HepG2 (cell line): ENCODE results near the gene CCDC50. TPM values are rescaled to one million over a fixed set of nuclear protein-coding genes. Genes with fewer than 3 reads are reported as not detected.

Experiments
- CHD2 ChIP-seq: IDR thresholded peaks from 2 replicates; pipeline ENCODE4 v1.6.1; 2011; ENCODE audit warnings: low read depth, low read length, improper control_type of control experiment
- FOXC1 ChIP-seq: sonication (generic); formaldehyde crosslinking; IDR thresholded peaks from 2 replicates; pipeline ENCODE4 v1.8.0; 2022; ENCODE audit warnings: mild to moderate bottlenecking, missing genetic modification reagents, borderline replicate concordance
- KAT8 ChIP-seq: IDR thresholded peaks from 2 replicates; pipeline ENCODE4 v1.6.1; 2016; ENCODE audit warnings: missing genetic modification reagents, missing compliant biosample characterization
- NFYB ChIP-seq: sonication (generic); formaldehyde crosslinking; IDR thresholded peaks from 2 replicates; pipeline ENCODE4 v1.4.0; 2020; ENCODE audit warnings: missing genetic modification reagents
- ZNF354B ChIP-seq: sonication (generic); formaldehyde crosslinking; IDR thresholded peaks from 2 replicates; pipeline ENCODE4 v1.8.0; 2022; ENCODE audit warnings: mild to moderate bottlenecking, missing genetic modification reagents
- ZSCAN30 ChIP-seq: sonication (generic); formaldehyde crosslinking; IDR thresholded peaks from 2 replicates; pipeline ENCODE4 v1.5.0; 2020; ENCODE audit warnings: mild to moderate bottlenecking, missing genetic modification reagents
- polyA plus RNA-seq, 8 experiments: library from polyadenylated mRNA; depleted of rRNA in 3 of 8; stranded (reverse) in 7 of 8; unstranded in 1 of 8; fragments of >200 nt; fragmentation: Illumina TruSeq in 4 of 8; extraction: Trizol in 4 of 8; gene quantifications; 2 replicates each; pipeline versions ENCODE4 v1.2.1 to v1.2.3, GENCODE V29; 2011 to 2016; ENCODE audit warnings: low read depth in 4 of 8, missing spikeins in 1 of 8, mixed read lengths in 1 of 8; ENCODE audit not compliant: insufficient read depth in 1 of 8
- total RNA-seq, 5 experiments: library from RNA; depleted of rRNA; stranded (reverse); fragments of >200 nt; fragmentation: Illumina TruSeq; extraction: Trizol; gene quantifications; 2 replicates each; pipeline ENCODE4 v1.2.3, GENCODE V29; 2016; ENCODE audit warnings: low read depth in 1 of 5
- TF ChIP-seq, protein P1 (sequence below), 2 experiments: fragments of 450-650 bp in 1 of 2; sonication (generic) in 1 of 2; formaldehyde crosslinking in 1 of 2; IDR thresholded peaks; 2 replicates each; pipeline versions ENCODE4 v1.6.1 to v1.8.0; 2016 to 2022; ENCODE audit warnings: antibody characterized with exemption in 1 of 2, mild to moderate bottlenecking in 1 of 2, missing genetic modification reagents in 1 of 2
- TF ChIP-seq, protein P2 (sequence below): sonication (generic); formaldehyde crosslinking; IDR thresholded peaks from 2 replicates; pipeline ENCODE4 v1.8.1; 2023; ENCODE audit warnings: mild to moderate bottlenecking, moderate library complexity, missing genetic modification reagents
- TF ChIP-seq, protein P3 (sequence below): sonication (generic); formaldehyde crosslinking; IDR thresholded peaks from 2 replicates; pipeline ENCODE4 v1.4.0; 2020; ENCODE audit warnings: missing genetic modification reagents
- TF ChIP-seq, protein P4 (sequence below): sonication (generic); formaldehyde crosslinking; IDR thresholded peaks from 2 replicates; pipeline ENCODE4 v1.5.0; 2020; ENCODE audit warnings: missing genetic modification reagents, mild to moderate bottlenecking, borderline replicate concordance
- TF ChIP-seq, protein P5 (sequence below): sonication (generic); formaldehyde crosslinking; IDR thresholded peaks from 2 replicates; pipeline ENCODE4 v1.5.0; 2020; ENCODE audit warnings: mild to moderate bottlenecking, missing genetic modification reagents

The CCDC50 gene
- total and polyA plus RNA-seq, 2 of the 13 experiments (the other 11 are each of a cell fraction or from before 2014, with no cell fraction given), result 47.6 to 66.4 TPM

DNA sequence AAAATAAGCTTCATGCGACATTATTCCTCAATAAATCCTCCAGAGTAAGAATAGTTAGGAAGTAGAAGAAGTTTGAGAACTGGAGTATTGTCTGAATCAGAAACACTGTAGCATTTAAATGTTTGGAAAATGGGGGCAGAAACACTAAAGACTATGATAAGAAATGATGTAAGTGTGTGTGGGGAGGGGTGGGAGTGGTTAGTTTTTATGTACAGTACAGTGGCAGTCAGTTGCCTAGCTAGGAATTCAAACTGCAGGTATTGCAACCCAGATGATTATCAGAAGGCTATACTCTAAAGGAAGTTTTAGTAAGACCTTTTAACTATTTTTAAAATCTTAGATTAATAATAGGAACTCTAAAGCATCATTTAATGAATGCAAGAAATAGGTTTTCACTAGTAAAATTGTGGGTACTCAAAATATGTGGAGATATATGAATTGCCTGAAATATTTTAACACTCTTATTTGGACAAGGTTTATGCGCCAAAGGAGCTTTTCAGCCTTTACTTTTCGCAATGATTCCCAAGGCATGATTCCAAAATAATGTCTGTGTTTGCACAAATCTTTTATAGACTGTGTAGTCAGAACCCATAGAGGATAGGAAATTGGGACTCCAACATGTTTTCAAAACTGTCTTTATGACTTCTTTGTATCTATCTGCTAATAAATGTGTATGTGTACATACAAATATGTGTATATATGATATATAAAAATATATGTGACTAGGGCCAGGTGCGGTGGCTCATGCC is 8.0 kb upstream of the CCDC50 start (continued):
- TF ChIP-seq, protein P1, sequence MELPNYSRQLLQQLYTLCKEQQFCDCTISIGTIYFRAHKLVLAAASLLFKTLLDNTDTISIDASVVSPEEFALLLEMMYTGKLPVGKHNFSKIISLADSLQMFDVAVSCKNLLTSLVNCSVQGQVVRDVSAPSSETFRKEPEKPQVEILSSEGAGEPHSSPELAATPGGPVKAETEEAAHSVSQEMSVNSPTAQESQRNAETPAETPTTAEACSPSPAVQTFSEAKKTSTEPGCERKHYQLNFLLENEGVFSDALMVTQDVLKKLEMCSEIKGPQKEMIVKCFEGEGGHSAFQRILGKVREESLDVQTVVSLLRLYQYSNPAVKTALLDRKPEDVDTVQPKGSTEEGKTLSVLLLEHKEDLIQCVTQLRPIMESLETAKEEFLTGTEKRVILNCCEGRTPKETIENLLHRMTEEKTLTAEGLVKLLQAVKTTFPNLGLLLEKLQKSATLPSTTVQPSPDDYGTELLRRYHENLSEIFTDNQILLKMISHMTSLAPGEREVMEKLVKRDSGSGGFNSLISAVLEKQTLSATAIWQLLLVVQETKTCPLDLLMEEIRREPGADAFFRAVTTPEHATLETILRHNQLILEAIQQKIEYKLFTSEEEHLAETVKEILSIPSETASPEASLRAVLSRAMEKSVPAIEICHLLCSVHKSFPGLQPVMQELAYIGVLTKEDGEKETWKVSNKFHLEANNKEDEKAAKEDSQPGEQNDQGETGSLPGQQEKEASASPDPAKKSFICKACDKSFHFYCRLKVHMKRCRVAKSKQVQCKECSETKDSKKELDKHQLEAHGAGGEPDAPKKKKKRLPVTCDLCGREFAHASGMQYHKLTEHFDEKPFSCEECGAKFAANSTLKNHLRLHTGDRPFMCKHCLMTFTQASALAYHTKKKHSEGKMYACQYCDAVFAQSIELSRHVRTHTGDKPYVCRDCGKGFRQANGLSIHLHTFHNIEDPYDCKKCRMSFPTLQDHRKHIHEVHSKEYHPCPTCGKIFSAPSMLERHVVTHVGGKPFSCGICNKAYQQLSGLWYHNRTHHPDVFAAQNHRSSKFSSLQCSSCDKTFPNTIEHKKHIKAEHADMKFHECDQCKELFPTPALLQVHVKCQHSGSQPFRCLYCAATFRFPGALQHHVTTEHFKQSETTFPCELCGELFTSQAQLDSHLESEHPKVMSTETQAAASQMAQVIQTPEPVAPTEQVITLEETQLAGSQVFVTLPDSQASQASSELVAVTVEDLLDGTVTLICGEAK (IDR thresholded peaks at IDR 0.05), result no peak
- TF ChIP-seq, protein P1 (CRISPR knock-in tag; IDR thresholded peaks at IDR 0.05), result no peak
- TF ChIP-seq, protein P2, sequence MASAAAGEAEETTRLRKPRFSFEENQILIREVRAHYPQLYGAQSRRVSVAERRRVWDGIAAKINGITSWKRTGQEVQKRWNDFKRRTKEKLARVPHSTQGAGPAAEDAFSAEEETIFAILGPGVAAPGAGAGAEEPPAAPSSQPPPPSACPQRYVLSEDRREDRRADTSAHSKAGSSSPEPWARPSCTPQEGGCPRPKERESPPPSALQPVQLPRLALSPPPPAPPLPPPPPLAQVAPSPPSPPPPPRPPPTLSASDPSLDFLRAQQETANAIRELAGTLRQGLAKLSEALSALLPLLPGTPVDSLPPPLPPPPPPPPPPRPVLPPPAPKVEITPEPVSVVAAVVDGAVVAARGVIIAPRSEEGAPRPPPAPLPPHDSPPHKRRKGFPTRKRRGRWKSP (CRISPR knock-in tag), result no peak
- TF ChIP-seq ZNF354B (CRISPR knock-in tag), result no peak
- TF ChIP-seq KAT8 (CRISPR knock-in tag), result no peak
- TF ChIP-seq, protein P3, sequence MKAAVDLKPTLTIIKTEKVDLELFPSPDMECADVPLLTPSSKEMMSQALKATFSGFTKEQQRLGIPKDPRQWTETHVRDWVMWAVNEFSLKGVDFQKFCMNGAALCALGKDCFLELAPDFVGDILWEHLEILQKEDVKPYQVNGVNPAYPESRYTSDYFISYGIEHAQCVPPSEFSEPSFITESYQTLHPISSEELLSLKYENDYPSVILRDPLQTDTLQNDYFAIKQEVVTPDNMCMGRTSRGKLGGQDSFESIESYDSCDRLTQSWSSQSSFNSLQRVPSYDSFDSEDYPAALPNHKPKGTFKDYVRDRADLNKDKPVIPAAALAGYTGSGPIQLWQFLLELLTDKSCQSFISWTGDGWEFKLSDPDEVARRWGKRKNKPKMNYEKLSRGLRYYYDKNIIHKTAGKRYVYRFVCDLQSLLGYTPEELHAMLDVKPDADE, result no peak
- no peak for TF ChIP-seq NFYB
- no peak for TF ChIP-seq CHD2
- TF ChIP-seq, protein P4, sequence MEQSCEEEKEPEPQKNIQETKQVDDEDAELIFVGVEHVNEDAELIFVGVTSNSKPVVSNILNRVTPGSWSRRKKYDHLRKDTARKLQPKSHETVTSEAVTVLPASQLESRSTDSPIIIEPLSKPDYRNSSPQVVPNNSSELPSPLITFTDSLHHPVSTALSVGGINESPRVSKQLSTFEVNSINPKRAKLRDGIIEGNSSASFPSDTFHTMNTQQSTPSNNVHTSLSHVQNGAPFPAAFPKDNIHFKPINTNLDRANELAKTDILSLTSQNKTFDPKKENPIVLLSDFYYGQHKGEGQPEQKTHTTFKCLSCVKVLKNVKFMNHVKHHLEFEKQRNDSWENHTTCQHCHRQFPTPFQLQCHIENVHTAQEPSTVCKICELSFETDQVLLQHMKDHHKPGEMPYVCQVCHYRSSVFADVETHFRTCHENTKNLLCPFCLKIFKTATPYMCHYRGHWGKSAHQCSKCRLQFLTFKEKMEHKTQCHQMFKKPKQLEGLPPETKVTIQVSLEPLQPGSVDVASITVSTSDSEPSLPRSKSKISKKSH (CRISPR knock-in tag), result no peak
- TF ChIP-seq ZSCAN30, result no peak
- TF ChIP-seq, protein P5, sequence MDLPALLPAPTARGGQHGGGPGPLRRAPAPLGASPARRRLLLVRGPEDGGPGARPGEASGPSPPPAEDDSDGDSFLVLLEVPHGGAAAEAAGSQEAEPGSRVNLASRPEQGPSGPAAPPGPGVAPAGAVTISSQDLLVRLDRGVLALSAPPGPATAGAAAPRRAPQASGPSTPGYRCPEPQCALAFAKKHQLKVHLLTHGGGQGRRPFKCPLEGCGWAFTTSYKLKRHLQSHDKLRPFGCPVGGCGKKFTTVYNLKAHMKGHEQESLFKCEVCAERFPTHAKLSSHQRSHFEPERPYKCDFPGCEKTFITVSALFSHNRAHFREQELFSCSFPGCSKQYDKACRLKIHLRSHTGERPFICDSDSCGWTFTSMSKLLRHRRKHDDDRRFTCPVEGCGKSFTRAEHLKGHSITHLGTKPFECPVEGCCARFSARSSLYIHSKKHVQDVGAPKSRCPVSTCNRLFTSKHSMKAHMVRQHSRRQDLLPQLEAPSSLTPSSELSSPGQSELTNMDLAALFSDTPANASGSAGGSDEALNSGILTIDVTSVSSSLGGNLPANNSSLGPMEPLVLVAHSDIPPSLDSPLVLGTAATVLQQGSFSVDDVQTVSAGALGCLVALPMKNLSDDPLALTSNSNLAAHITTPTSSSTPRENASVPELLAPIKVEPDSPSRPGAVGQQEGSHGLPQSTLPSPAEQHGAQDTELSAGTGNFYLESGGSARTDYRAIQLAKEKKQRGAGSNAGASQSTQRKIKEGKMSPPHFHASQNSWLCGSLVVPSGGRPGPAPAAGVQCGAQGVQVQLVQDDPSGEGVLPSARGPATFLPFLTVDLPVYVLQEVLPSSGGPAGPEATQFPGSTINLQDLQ (CRISPR knock-in tag), result no peak
- TF ChIP-seq FOXC1 (CRISPR knock-in tag), result no peak
- TF ChIP-seq, all 625 proteins: peak for 0
